Keratinocyte (primary cell): ENCODE data around the gene ZNF804B. TPM values are rescaled to one million over a fixed set of nuclear protein-coding genes. Genes with fewer than 3 reads are reported as not detected.

Experiments used
- DNase-seq: peaks from one replicate; pipeline ENCODE4 v3.0.0-alpha.2; 2011; ENCODE audit warnings: low read depth, missing footprints, low spot score
- FAIRE-seq: peaks from 2 replicates; lab custom pipeline; 2011; peaks lifted over from hg19 to GRCh38; lab: Jason Lieb, UNC
- H2AFZ ChIP-seq: 2 replicates; pipeline ENCODE4 v1.6.0; 2012; ENCODE audit warnings: low read length, control low read depth, inconsistent platforms; ENCODE audit not compliant: control insufficient read depth
- H3K27ac ChIP-seq: 2 replicates; pipeline ENCODE4 v1.5.1; 2011; ENCODE audit warnings: low read length; ENCODE audit not compliant: control insufficient read depth, insufficient read depth
- H3K27me3 ChIP-seq: 3 replicates; pipeline ENCODE4 v1.6.0; 2011; ENCODE audit warnings: low read length; ENCODE audit not compliant: control insufficient read depth, insufficient read depth; ENCODE audit errors: extremely low read depth
- H3K36me3 ChIP-seq, 2 experiments: 2 replicates in 1 of 2; 3 replicates in 1 of 2; pipeline ENCODE4 v1.5.1; 2011; ENCODE audit warnings: low read length in 2 of 2, mild to moderate bottlenecking in 1 of 2; ENCODE audit not compliant: control insufficient read depth in 2 of 2, insufficient read depth in 2 of 2; ENCODE audit errors: extremely low read depth in 1 of 2
- H3K4me1 ChIP-seq: 3 replicates; pipeline ENCODE4 v1.5.1; 2011; ENCODE audit warnings: low read length; ENCODE audit not compliant: control insufficient read depth, insufficient read depth; ENCODE audit errors: extremely low read depth
- H3K4me2 ChIP-seq: 3 replicates; pipeline ENCODE4 v1.6.0; 2011; ENCODE audit warnings: low read depth, low read length; ENCODE audit not compliant: control insufficient read depth, insufficient read depth; ENCODE audit errors: extremely low read depth
- H3K4me3 ChIP-seq, 3 experiments: fragments of 200-600 bp in 1 of 3; sonication (generic) in 1 of 3; 2 replicates in 2 of 3; 3 replicates in 1 of 3; pipeline ENCODE4 v1.5.1; 2011 to 2016; ENCODE audit warnings: low read length in 3 of 3, mild to moderate bottlenecking in 3 of 3, control low read depth in 2 of 3, inconsistent platforms in 1 of 3, low read depth in 1 of 3, mixed read lengths in 1 of 3, mixed run types in 1 of 3, moderate library complexity in 1 of 3; ENCODE audit not compliant: control insufficient read depth in 2 of 3, insufficient read depth in 2 of 3; ENCODE audit errors: extremely low read depth in 1 of 3
- H3K79me2 ChIP-seq: 2 replicates; pipeline ENCODE4 v1.6.0; 2012; ENCODE audit warnings: low read length; ENCODE audit not compliant: control insufficient read depth, insufficient read depth
- H3K9ac ChIP-seq: 3 replicates; pipeline ENCODE4 v1.6.0; 2011; ENCODE audit warnings: low read length; ENCODE audit not compliant: control insufficient read depth, insufficient read depth; ENCODE audit errors: extremely low read depth
- H3K9me1 ChIP-seq: 3 replicates; pipeline ENCODE4 v1.6.0; 2011; ENCODE audit warnings: low read length; ENCODE audit not compliant: control insufficient read depth, insufficient read depth; ENCODE audit errors: extremely low read depth
- H3K9me3 ChIP-seq: 2 replicates; pipeline ENCODE4 v1.5.1; 2012; ENCODE audit warnings: low read depth, low read length; ENCODE audit not compliant: control insufficient read depth
- H4K20me1 ChIP-seq: 3 replicates; pipeline ENCODE4 v1.6.0; 2011; ENCODE audit warnings: low read length; ENCODE audit not compliant: control insufficient read depth, insufficient read depth; ENCODE audit errors: extremely low read depth
- EZH2 ChIP-seq: IDR thresholded peaks from one replicate; pipeline ENCODE4 v1.6.1; 2012; ENCODE audit warnings: inconsistent platforms, mild to moderate bottlenecking, low read length, moderate library complexity
- dilution Hi-C: fragments of 300-500 bp; cut with MboI; formaldehyde crosslinking; loops from one replicate; pipeline ENCODE4 v1.7.0; 2020; ENCODE audit warnings: low sequenced_read_pairs; ENCODE audit not compliant: extremely low pct_ligation_motif_present
- polyA plus RNA-seq, 5 experiments: library from polyadenylated mRNA; depleted of rRNA in 3 of 5; stranded (reverse) in 3 of 5; stranded (forward) in 1 of 5; unstranded in 1 of 5; fragments of >200 nt; gene quantifications; 1 replicate in 1 of 5; 2 replicates in 3 of 5; 3 replicates in 1 of 5; pipeline versions ENCODE4 v1.2.1 to v1.2.3, GENCODE V29; 2011 to 2012; ENCODE audit warnings: missing spikeins in 2 of 5, low read depth in 1 of 5, low replicate concordance in 1 of 5
- TF ChIP-seq, protein P1 (sequence below), 3 experiments: IDR thresholded peaks in 1 of 3; conservative IDR thresholded peaks in 1 of 3; optimal IDR thresholded peaks in 1 of 3; 2 replicates in 2 of 3; 3 replicates in 1 of 3; pipeline versions ENCODE3 to v1.5.1; 2011; ENCODE audit warnings: low read length in 3 of 3, mild to moderate bottlenecking in 3 of 3, moderate library complexity in 2 of 3, control low read depth in 1 of 3, inconsistent platforms in 1 of 3; ENCODE audit not compliant: insufficient read depth in 2 of 3; ENCODE audit errors: extremely low read depth in 1 of 3

ZNF804B gene
- polyA plus RNA-seq, 1 donor (not counting 4 experiments of a cell fraction or from before 2014, with no cell fraction given): not detected

DNA sequence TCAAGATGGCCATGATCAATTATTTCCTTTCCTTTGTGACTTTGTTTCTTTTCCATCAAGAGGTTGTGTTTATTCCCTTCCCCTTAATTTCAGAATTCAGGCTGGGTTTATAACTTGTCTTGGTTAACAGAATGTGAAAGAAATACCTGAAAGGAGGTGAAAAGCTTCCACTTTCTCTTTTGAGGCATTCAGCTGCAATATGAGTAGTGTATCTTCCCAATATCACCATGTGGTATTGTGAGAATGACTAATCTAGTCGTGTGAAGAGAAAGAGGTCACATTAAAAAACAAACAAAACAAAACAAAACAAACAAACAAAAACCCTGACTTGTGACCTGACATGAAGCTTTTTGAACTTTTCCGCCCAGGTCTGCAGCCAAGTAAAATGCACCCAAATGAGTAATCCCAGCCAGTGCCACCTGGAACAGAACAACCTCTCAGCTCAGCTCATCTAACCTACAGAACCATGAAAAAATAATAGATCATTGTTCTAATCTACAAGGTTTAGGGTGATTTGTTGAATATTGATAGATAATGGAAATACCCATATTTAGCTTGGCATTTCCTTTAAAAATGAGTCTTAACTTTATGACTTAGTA is 106.9 kb downstream of the ZNF804B start:
- FAIRE-seq: no peak
- no peak overlapping the region for H3K27ac ChIP-seq
- dilution Hi-C loops: no loop called here

DNA sequence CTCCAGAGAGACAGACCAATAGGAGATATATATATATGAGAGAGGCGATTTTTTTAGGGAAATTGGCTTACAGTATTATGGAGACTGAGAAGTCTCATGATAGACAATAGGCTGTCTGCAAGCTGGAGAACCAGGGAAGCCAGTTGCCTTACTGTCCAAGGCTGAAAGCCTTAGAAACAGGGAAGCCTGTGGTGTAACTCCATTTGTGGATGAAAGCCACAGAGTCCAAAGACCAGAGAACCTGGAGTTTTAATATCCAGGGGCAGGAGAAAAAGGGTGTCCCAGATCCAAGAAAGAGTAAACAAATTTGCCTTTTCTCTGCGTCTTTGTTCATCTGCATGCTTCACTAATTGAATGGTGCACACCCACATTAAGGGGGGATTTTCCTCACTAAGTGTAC is 107.7 kb downstream of the ZNF804B start:
- no peaks in the 10 kb centered on the region for H3K27me3 ChIP-seq
- no peak overlapping the region for H2AFZ ChIP-seq
- TF ChIP-seq EZH2: no peak
- TF ChIP-seq, protein P1, sequence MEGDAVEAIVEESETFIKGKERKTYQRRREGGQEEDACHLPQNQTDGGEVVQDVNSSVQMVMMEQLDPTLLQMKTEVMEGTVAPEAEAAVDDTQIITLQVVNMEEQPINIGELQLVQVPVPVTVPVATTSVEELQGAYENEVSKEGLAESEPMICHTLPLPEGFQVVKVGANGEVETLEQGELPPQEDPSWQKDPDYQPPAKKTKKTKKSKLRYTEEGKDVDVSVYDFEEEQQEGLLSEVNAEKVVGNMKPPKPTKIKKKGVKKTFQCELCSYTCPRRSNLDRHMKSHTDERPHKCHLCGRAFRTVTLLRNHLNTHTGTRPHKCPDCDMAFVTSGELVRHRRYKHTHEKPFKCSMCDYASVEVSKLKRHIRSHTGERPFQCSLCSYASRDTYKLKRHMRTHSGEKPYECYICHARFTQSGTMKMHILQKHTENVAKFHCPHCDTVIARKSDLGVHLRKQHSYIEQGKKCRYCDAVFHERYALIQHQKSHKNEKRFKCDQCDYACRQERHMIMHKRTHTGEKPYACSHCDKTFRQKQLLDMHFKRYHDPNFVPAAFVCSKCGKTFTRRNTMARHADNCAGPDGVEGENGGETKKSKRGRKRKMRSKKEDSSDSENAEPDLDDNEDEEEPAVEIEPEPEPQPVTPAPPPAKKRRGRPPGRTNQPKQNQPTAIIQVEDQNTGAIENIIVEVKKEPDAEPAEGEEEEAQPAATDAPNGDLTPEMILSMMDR (optimal IDR thresholded peaks at IDR 0.05 in 1 of 3, IDR thresholded peaks at IDR 0.05 in 1 of 3, conservative IDR thresholded peaks at IDR 0.05 in 1 of 3; ENCODE audit: extremely low read depth in 1 of 3, insufficient read depth in 2 of 3, low read length in 3 of 3): no peak
- no peak overlapping the region for H3K27ac ChIP-seq
- H3K9me1 ChIP-seq: no peaks in the 10 kb centered on the region
- H3K4me2 ChIP-seq: no peak overlapping the region
- H4K20me1 ChIP-seq: no peaks in the 10 kb centered on the region
- no peak for DNase-seq
- dilution Hi-C loops: no loop called here
- no peaks in the 10 kb centered on the region for H3K4me1 ChIP-seq
- no peaks in the 10 kb centered on the region for H3K36me3 ChIP-seq
- no peaks in the 10 kb centered on the region for H3K79me2 ChIP-seq
- no peaks in the 10 kb centered on the region for H3K9me3 ChIP-seq
- no peak overlapping the region for H3K4me3 ChIP-seq
- no peak overlapping the region for H3K9ac ChIP-seq
- no peak for FAIRE-seq

More for the DNA sequence above, 106.9 kb downstream of the ZNF804B start:
- no peaks in the 10 kb centered on the region for H3K36me3 ChIP-seq
- H3K9me3 ChIP-seq: no peaks in the 10 kb centered on the region
- H3K4me1 ChIP-seq: no peaks in the 10 kb centered on the region
- H3K9me1 ChIP-seq: no peaks in the 10 kb centered on the region
- H2AFZ ChIP-seq: no peak overlapping the region
- H3K9ac ChIP-seq: no peak overlapping the region
- H3K4me3 ChIP-seq: no peak overlapping the region
- H3K79me2 ChIP-seq: no peaks in the 10 kb centered on the region
- H4K20me1 ChIP-seq: no peaks in the 10 kb centered on the region
- DNase-seq: no peak
- no peak for TF ChIP-seq EZH2
- TF ChIP-seq, protein P1 (optimal IDR thresholded peaks at IDR 0.05 in 1 of 3, IDR thresholded peaks at IDR 0.05 in 1 of 3, conservative IDR thresholded peaks at IDR 0.05 in 1 of 3; ENCODE audit: extremely low read depth in 1 of 3, insufficient read depth in 2 of 3, low read length in 3 of 3): no peak
- H3K4me2 ChIP-seq: no peak overlapping the region
- H3K27me3 ChIP-seq: no peaks in the 10 kb centered on the region
